Measurements from ENCODE around the gene CRYAA. TPM values are rescaled to one million over a fixed set of nuclear protein-coding genes. Genes with fewer than 3 reads are reported as not detected.

The CRYAA gene
- polyA plus RNA-seq, 3 donors: not detected

- Mint-ChIP-seq H3K4me1 (no peaks in the 10 kb centered on the region), H3K36me3 (no peaks in the 10 kb centered on the region), H3K9me3 (no peaks in the 10 kb centered on the region), H3K27me3 (ENCODE audit: low read depth in 3 of 3) (peaks cover 0 to 5% (median 2%) of the 10 kb centered on the region in 3 donors), H3K27ac (no peak overlapping the region), H3K4me3 (no peak overlapping the region)
- Histone ChIP-seq H2AFZ (ENCODE audit: insufficient read depth, low read depth, low read length, poor library complexity, severe bottlenecking) (no peak overlapping the region), H3K79me2 (ENCODE audit: insufficient read depth, low read length) (no peaks in the 10 kb centered on the region), H3K27me3 (ENCODE audit: control insufficient read depth in 2 of 2, insufficient read depth in 2 of 2, low read length in 2 of 2) (no peaks in the 10 kb centered on the region), H4K20me1 (ENCODE audit: insufficient read depth, low read length) (no peaks in the 10 kb centered on the region), H3K4me3 (replicated peaks in 1 of 3; ENCODE audit: low read depth in 2 of 3, low read length in 3 of 3) (no peak overlapping the region), H3K9me3 (replicated peaks in 1 of 2; ENCODE audit: control insufficient read depth in 1 of 2, insufficient read depth in 1 of 2, low read length in 2 of 2) (no peaks in the 10 kb centered on the region), H3K4me1 (ENCODE audit: control insufficient read depth in 1 of 2, insufficient read depth in 2 of 2, low read length in 2 of 2) (no peaks in the 10 kb centered on the region), H3K4me2 (replicated peaks; ENCODE audit: extremely low read depth, low read length, poor library complexity, severe bottlenecking) (no peak overlapping the region), H3K9ac (ENCODE audit: insufficient read depth, low read length, poor library complexity, severe bottlenecking) (no peak overlapping the region), H3K27ac (ENCODE audit: low read depth in 1 of 2, low read length in 2 of 2) (no peak overlapping the region), H3K36me3 (replicated peaks in 1 of 2; ENCODE audit: control insufficient read depth in 1 of 2, insufficient read depth in 2 of 2, low read length in 2 of 2) (no peaks in the 10 kb centered on the region)
- DNase-seq: no peak
- intact Hi-C loops (cut with micrococcal nuclease): no loop called here
- WGBS (ENCODE audit: insufficient coverage): 82% methylated on average over 4 of the region's 7 CpGs
- TF ChIP-seq CTCF (IDR thresholded peaks at IDR 0.05): no peak
Measured at GRCh38 chr21:43211760-43212115, 42.9 kb downstream of the CRYAA start.

Other genes starting within 250 kb of the CRYAA start
- gene ERVH48-1, start 243.4 kb upstream of the CRYAA start, polyA plus RNA-seq: not detected
- 10 to 100 TPM in 1 of 3 donors, 1 to 10 TPM in 2; 9.2 to 11.8 (median 9.9) TPM for gene PKNOX1, start 194.4 kb upstream of the CRYAA start, polyA plus RNA-seq
- gene CBS, start 93.2 kb upstream of the CRYAA start, polyA plus RNA-seq: under 1 TPM in 1 of 3 donors, not detected in 2; 0.19 TPM
- gene U2AF1, start 61.4 kb upstream of the CRYAA start, polyA plus RNA-seq: 100 to 1,000 TPM in 1 of 3 donors, 10 to 100 TPM in 2; 38.4 to 111 (median 39.3) TPM